OCI-LY1 (cell line): Measurements from ENCODE around the gene ARPP19.

Source experiments
- EZH2 ChIP-seq: fragments of 200-600 bp; sonication (generic), shearing (Covaris generic); IDR thresholded peaks from 2 replicates; pipeline ENCODE4 v1.8.0; 2017; ENCODE audit warnings: borderline replicate concordance, mixed run types, mild to moderate bottlenecking, antibody characterized with exemption, low read length, moderate library complexity, mixed read lengths
- TF ChIP-seq, protein P1 (sequence below): fragments of 200-600 bp; sonication (generic), shearing (Covaris generic); IDR thresholded peaks from 2 replicates; pipeline ENCODE4 v1.5.1; 2017; ENCODE audit warnings: mild to moderate bottlenecking, antibody characterized with exemption, low read length, moderate library complexity, mixed read lengths

GRCh38 chr15:52523192-52523591, 45.6 kb downstream of the ARPP19 start:
- TF ChIP-seq, protein P1, sequence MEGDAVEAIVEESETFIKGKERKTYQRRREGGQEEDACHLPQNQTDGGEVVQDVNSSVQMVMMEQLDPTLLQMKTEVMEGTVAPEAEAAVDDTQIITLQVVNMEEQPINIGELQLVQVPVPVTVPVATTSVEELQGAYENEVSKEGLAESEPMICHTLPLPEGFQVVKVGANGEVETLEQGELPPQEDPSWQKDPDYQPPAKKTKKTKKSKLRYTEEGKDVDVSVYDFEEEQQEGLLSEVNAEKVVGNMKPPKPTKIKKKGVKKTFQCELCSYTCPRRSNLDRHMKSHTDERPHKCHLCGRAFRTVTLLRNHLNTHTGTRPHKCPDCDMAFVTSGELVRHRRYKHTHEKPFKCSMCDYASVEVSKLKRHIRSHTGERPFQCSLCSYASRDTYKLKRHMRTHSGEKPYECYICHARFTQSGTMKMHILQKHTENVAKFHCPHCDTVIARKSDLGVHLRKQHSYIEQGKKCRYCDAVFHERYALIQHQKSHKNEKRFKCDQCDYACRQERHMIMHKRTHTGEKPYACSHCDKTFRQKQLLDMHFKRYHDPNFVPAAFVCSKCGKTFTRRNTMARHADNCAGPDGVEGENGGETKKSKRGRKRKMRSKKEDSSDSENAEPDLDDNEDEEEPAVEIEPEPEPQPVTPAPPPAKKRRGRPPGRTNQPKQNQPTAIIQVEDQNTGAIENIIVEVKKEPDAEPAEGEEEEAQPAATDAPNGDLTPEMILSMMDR: no peak
- TF ChIP-seq EZH2: no peak
